ENCODE results near the gene UNC45B.
A peak's percentile ranks its signal among the peaks of the same experiment; 100 is the strongest.
"Not testable (repeated sequence)": the region's sequence is repeated elsewhere in the genome, so short reads cannot be mapped to it uniquely, and the experiment has no call there.

Gene UNC45B

DNA sequence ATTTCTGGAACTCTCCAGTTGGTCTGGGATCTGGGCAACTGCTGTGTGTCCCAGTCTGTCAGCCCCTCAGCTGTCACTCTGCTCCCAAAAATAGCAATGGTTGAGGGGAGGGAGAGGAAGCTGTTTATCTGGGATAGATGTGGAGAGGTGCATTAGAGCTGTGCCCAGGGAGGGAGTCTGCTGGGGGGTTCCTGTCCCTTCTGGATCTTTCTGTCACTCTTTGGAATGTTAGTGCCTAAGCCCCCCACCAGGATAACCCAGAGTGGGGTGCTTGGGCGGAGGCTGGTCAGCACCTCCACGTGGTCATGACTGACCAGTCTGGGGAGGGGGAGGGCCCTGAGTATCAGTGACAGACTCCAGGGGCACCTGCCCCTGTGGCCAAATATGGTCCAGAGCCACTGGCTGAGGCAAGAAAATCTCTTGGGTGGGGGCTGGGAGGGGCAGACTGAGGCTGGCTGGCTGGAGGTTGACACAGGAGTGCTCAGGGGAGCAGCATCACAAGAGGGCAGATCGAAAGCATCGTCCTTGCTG is at the start of gene UNC45B:
Gene UNC45B, plus strand, starts transcription at position 443 of the 531 bp plus-strand sequence. CDS start 447 bp downstream, outside the sequence.
- H3K27ac Mint-ChIP-seq (ENCODE audit: low read depth): no peak within 1 kb of the TSS
- no peak for ATAC-seq (replicated peaks; ENCODE audit: extremely low read depth, poor library complexity, severe bottlenecking)
- no peaks in the 10 kb centered on the region for H3K9me3 Mint-ChIP-seq
- DNase-seq (ENCODE audit: low spot score in 2 of 2): no peak
- H3K4me1 Mint-ChIP-seq: peaks cover 6% of the 10 kb centered on the region
- no peak within 1 kb of the TSS for H3K4me3 Mint-ChIP-seq
- peaks cover 1% of the 10 kb centered on the region for H3K36me3 Mint-ChIP-seq (ENCODE audit: insufficient read depth)
- H3K27me3 Mint-ChIP-seq: no peaks in the 10 kb centered on the region

- peaks cover 7% of the 10 kb centered on the region for H3K4me1 Mint-ChIP-seq
- DNase-seq (ENCODE audit: low spot score in 2 of 2) (no peak), ATAC-seq (replicated peaks; ENCODE audit: extremely low read depth, poor library complexity, severe bottlenecking) (no peak)
- H3K9me3 Mint-ChIP-seq: no peaks in the 10 kb centered on the region
- no peaks in the 10 kb centered on the region for H3K27me3 Mint-ChIP-seq
- no peak overlapping the region for H3K27ac Mint-ChIP-seq (ENCODE audit: low read depth)
- peaks cover 11% of the 10 kb centered on the region for H3K36me3 Mint-ChIP-seq (ENCODE audit: insufficient read depth)
- no peak overlapping the region for H3K4me3 Mint-ChIP-seq
Observed at GRCh38 chr17:35099908-35100307, 47.7 kb upstream of the UNC45B start.

DNA sequence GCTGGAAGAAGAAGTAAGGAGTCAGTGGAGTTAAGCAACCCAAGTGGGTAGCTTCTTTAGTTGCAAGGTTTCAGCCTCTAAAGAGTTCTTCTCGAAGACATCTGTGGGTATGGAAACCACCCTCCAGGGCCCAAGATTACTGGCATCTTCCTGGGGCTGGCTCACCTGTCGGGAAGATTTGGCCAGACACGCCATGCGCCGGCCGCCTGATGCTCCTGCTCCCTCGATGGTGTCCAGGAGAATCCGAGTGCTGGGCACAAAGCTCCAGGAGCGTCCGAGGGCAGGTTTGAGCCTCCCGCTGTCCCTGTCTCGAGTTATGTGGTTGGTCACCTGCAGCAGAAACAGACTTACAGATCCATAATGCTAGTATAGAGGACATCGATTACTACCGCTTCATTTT is 46.6 kb upstream of the UNC45B start:
- Mint-ChIP-seq H3K36me3 (ENCODE audit: insufficient read depth) (peaks cover 11% of the 10 kb centered on the region), H3K4me1 (peaks cover 7% of the 10 kb centered on the region), H3K27ac (ENCODE audit: low read depth) (peak overlapping the region; percentile 41), H3K4me3 (no peak overlapping the region), H3K9me3 (no peaks in the 10 kb centered on the region), H3K27me3 (no peaks in the 10 kb centered on the region)
- DNase-seq (ENCODE audit: low spot score in 2 of 2): no peak
- no peak for ATAC-seq (replicated peaks; ENCODE audit: extremely low read depth, poor library complexity, severe bottlenecking)

DNA sequence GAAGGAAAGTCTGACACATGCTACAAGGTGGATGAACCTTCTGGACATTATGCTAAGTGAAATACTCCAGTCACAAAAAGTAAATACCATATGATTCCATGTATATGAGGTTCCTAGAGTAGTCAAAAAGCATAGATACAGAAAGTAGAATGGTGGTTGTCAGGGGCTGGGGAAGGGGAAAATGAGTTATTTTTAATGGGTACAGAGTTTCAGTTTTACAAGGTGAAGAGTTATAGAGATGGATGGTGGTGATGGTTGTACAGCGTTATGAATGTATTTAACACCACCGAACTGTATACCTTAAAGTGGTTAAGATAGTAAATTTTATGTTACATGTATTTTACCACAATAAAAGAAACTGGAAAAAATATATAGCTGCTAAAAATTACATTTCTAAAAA is 45.9 kb upstream of the UNC45B start:
- H3K4me3 Mint-ChIP-seq: no peak overlapping the region
- DNase-seq (ENCODE audit: low spot score in 2 of 2) (no peak), ATAC-seq (replicated peaks; ENCODE audit: extremely low read depth, poor library complexity, severe bottlenecking) (no peak)
- H3K27me3 Mint-ChIP-seq: no peaks in the 10 kb centered on the region
- no peaks in the 10 kb centered on the region for H3K9me3 Mint-ChIP-seq
- peaks cover 1% of the 10 kb centered on the region for H3K4me1 Mint-ChIP-seq
- peak overlapping the region; percentile 41 for H3K27ac Mint-ChIP-seq (ENCODE audit: low read depth)
- peaks cover 11% of the 10 kb centered on the region for H3K36me3 Mint-ChIP-seq (ENCODE audit: insufficient read depth)

- Mint-ChIP-seq H3K36me3 (ENCODE audit: insufficient read depth) (peaks cover 13% of the 10 kb centered on the region), H3K27ac (ENCODE audit: low read depth) (no peak overlapping the region)
Observed at GRCh38 chr17:35103271-35103670, 44.3 kb upstream of the UNC45B start.

DNA sequence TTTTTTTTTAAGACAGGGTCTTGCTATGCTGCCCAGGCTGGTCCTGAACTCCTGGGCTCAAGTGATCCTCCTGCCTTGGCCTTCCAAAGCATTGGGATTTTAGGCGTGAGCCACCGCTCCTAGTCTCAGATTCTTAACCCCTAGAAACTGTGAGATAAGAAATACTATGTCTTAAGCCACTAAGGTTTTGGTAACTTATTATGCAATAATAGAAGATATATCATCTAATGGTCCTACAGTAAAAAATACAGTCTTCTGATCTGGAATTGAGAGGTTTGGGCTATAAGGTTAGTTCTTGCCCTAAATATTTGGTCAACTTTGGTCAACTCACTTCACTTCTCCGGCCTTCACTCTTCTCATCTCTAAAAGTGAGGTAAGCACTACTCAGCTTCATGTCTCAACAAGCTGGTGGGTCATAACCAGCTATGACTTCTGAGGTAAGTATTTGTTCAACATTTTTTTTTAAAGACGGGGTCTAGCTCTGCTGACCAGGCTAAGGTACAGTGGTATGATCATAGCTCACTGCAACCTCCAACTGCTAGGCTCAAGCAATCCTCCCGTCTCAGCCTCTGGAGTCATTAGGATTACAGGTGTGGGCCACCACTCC is 42.7 kb upstream of the UNC45B start:
- DNase-seq (ENCODE audit: low spot score in 2 of 2): no peak
- H3K27me3 Mint-ChIP-seq: no peaks in the 10 kb centered on the region
- H3K27ac Mint-ChIP-seq (ENCODE audit: low read depth): peak overlapping the region; percentile 87
- H3K36me3 Mint-ChIP-seq (ENCODE audit: insufficient read depth): peaks cover 11% of the 10 kb centered on the region
- H3K4me3 Mint-ChIP-seq: no peak overlapping the region
- no peaks in the 10 kb centered on the region for H3K9me3 Mint-ChIP-seq
- H3K4me1 Mint-ChIP-seq: no peaks in the 10 kb centered on the region
- ATAC-seq (replicated peaks; ENCODE audit: extremely low read depth, poor library complexity, severe bottlenecking): no peak

More at GRCh38 chr17:35103271-35103670, 44.3 kb upstream of the UNC45B start:
- H3K4me1 Mint-ChIP-seq: no peaks in the 10 kb centered on the region
- H3K27me3 Mint-ChIP-seq: no peaks in the 10 kb centered on the region
- H3K4me3 Mint-ChIP-seq: no peak overlapping the region
- ATAC-seq (replicated peaks; ENCODE audit: extremely low read depth, poor library complexity, severe bottlenecking) (no peak), DNase-seq (ENCODE audit: low spot score in 2 of 2) (no peak)
- no peaks in the 10 kb centered on the region for H3K9me3 Mint-ChIP-seq

DNA sequence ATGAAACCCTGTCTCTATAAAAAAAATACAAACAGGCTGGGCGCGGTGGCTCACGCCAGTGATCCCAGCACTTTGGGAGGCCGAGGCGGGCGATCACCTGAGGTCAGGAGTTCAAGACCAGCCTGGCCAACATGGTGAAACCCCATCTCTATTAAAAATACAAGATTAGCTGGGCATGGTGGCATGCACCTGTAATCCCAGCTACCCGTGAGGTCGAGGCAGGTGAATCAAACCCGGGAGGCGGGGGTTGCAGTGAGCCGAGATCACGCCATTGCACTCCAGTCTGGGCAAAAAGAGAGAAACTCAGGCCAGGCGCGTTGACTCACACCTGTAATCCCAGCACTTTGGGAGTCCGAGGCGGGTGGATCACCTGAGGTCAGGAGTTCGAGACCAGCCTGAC is 36.8 kb upstream of the UNC45B start:
- peaks cover 23% of the 10 kb centered on the region for H3K4me1 Mint-ChIP-seq
- ATAC-seq (replicated peaks; ENCODE audit: extremely low read depth, poor library complexity, severe bottlenecking); H3K9me3 Mint-ChIP-seq; DNase-seq (ENCODE audit: low spot score in 2 of 2); H3K4me3 Mint-ChIP-seq; H3K27ac Mint-ChIP-seq (ENCODE audit: low read depth); H3K36me3 Mint-ChIP-seq (ENCODE audit: insufficient read depth); H3K27me3 Mint-ChIP-seq: not testable (repeated sequence)

- Mint-ChIP-seq H3K9me3 (no peaks in the 10 kb centered on the region), H3K27me3 (no peaks in the 10 kb centered on the region), H3K4me1 (peaks cover 50% of the 10 kb centered on the region), H3K36me3 (ENCODE audit: insufficient read depth) (peaks cover 4% of the 10 kb centered on the region), H3K4me3 (no peak overlapping the region), H3K27ac (ENCODE audit: low read depth) (no peak overlapping the region)
- ATAC-seq (replicated peaks; ENCODE audit: extremely low read depth, poor library complexity, severe bottlenecking): no peak
- DNase-seq (ENCODE audit: low spot score in 2 of 2): no peak
Observed at GRCh38 chr17:35116845-35117244, 30.8 kb upstream of the UNC45B start.

- Mint-ChIP-seq H3K36me3 (ENCODE audit: insufficient read depth) (peaks cover 4% of the 10 kb centered on the region), H3K27ac (ENCODE audit: low read depth) (peak overlapping the region; percentile 77), H3K4me1 (peaks cover 44% of the 10 kb centered on the region), H3K4me3 (peak overlapping the region; percentile 90), H3K27me3 (no peaks in the 10 kb centered on the region), H3K9me3 (no peaks in the 10 kb centered on the region)
- ATAC-seq (replicated peaks; ENCODE audit: extremely low read depth, poor library complexity, severe bottlenecking) (no peak), DNase-seq (ENCODE audit: low spot score in 2 of 2) (no peak)
Observed at GRCh38 chr17:35117984-35118383, 29.6 kb upstream of the UNC45B start.

DNA sequence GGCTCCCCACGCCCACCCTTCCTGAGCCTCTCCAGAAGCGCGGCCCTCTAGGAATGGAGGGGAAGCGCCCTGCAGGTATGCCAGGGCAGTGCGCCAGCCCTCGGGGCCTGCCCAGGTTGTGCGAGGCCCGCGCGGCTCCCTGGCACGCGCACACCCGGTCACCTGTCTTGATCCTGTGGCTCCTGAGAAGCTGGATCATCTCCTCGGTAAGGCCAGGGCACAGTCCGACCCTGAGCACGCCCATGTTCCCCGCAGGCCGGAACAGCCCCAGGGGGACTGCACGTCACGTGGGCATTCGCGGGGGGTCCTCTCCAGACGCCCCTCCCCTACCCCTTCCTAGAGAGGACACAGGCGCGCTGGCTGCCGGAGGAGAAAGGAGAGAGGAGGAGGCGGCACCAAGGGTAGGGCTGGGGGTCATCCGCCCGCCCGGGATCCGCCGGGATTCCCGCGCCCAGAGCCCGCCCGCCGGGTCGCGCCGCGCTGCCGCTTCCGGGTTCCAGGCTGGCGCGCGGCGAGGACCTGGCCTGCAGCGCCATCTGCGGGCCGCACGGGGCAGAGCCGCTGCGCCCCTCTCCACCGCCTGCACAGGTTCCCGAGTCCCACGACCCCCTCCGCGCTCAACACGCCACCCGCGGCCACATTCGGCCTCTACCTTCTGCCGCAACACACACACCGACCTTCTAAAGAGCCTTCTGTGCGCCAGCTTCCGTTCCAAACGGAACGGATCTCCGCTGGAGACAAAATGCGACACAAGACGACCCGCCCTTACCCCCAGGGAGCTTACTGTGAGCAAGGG is 28.0 kb upstream of the UNC45B start, which contains the start of gene RAD51D:
Gene RAD51D, minus strand, starts transcription at position 491 of the 796 bp plus-strand sequence. Its CDS starts 247 bp downstream, at position 244.
- Mint-ChIP-seq H3K36me3 (ENCODE audit: insufficient read depth) (peaks cover 4% of the 10 kb centered on the region), H3K9me3 (no peaks in the 10 kb centered on the region), H3K27me3 (no peaks in the 10 kb centered on the region), H3K27ac (ENCODE audit: low read depth) (peak within 1 kb of the TSS; percentile 94), H3K4me1 (peaks cover 37% of the 10 kb centered on the region), H3K4me3 (peak within 1 kb of the TSS; percentile 90)
- DNase-seq (ENCODE audit: low spot score in 2 of 2) (peak; percentile 67 to 73), ATAC-seq (replicated peaks; ENCODE audit: extremely low read depth, poor library complexity, severe bottlenecking) (peak; percentile 89)

DNA sequence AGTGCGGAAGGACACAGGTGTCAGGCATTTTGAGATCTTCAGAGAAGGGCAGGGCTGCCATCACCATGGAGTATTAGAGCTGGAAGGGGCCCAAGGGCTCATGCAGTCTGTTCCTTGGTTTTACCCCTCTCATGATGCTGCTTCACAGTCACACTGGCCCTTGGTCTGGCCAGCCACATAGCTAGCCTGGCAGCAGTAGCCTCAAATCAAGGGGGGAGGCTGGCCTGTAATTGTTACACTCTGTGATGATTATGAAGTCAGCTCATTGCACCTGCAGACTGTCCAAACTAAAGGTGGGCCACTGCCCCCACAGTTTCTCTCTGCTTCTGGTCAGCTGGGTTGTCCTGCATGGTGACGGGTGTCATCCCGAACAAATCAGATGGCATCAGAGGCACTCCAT is 26.3 kb upstream of the UNC45B start, which contains the start of gene FNDC8:
Gene FNDC8, plus strand, starts transcription at position 301 of the 400 bp plus-strand sequence. Its CDS starts 79 bp downstream, at position 380.
- Mint-ChIP-seq H3K9me3 (no peaks in the 10 kb centered on the region), H3K4me3 (peak within 1 kb of the TSS; percentile 29), H3K36me3 (ENCODE audit: insufficient read depth) (peaks cover 4% of the 10 kb centered on the region), H3K27ac (ENCODE audit: low read depth) (no peak within 1 kb of the TSS), H3K27me3 (no peaks in the 10 kb centered on the region), H3K4me1 (peaks cover 21% of the 10 kb centered on the region)
- DNase-seq (ENCODE audit: low spot score in 2 of 2) (no peak), ATAC-seq (replicated peaks; ENCODE audit: extremely low read depth, poor library complexity, severe bottlenecking) (no peak)

- ATAC-seq (replicated peaks; ENCODE audit: extremely low read depth, poor library complexity, severe bottlenecking): no peak
- DNase-seq (ENCODE audit: low spot score in 2 of 2): no peak
- H3K9me3 Mint-ChIP-seq: no peaks in the 10 kb centered on the region
- H3K4me1 Mint-ChIP-seq: no peaks in the 10 kb centered on the region
- H3K36me3 Mint-ChIP-seq (ENCODE audit: insufficient read depth): peaks cover 7% of the 10 kb centered on the region
- no peak overlapping the region for H3K27ac Mint-ChIP-seq (ENCODE audit: low read depth)
- H3K4me3 Mint-ChIP-seq: no peak overlapping the region
- H3K27me3 Mint-ChIP-seq: no peaks in the 10 kb centered on the region
Observed at GRCh38 chr17:35127751-35128514, 19.7 kb upstream of the UNC45B start.
